COR-L47 (cell line): ENCODE results near the gene CFH.
"Not testable (repeated sequence)": the region's sequence is repeated elsewhere in the genome, so short reads cannot be mapped to it uniquely, and the experiment has no call there.

Experiments used
- DNase-seq: peaks from one replicate; lab custom pipeline; 2025; lab: John Stamatoyannopoulos, UW

Gene CFH

GRCh38 chr1:196669051-196669450, 17.2 kb downstream of the CFH start:
- no peak for DNase-seq

GRCh38 chr1:196669693-196670092, 17.9 kb downstream of the CFH start:
- DNase-seq, result no peak

GRCh38 chr1:196674908-196675307, 23.1 kb downstream of the CFH start:
- no peak for DNase-seq

GRCh38 chr1:196677781-196678509, 26.1 kb downstream of the CFH start:
- DNase-seq, result no peak

GRCh38 chr1:196678510-196678884, 26.7 kb downstream of the CFH start:
- no peak for DNase-seq

GRCh38 chr1:196680107-196680506, 28.3 kb downstream of the CFH start:
- DNase-seq, result no peak

GRCh38 chr1:196684476-196684875, 32.6 kb downstream of the CFH start:
- no peak for DNase-seq

- no peak for DNase-seq
These were observed 33.7 kb downstream of the CFH start for GRCh38 chr1:196685506-196685905.

GRCh38 chr1:196689001-196689400, 37.2 kb downstream of the CFH start:
- no peak for DNase-seq

GRCh38 chr1:196690582-196690981, 38.7 kb downstream of the CFH start:
- DNase-seq, result no peak

- no peak for DNase-seq
These were observed 47.1 kb downstream of the CFH start for GRCh38 chr1:196698993-196699392.

- no peak for DNase-seq
These were observed 49.3 kb downstream of the CFH start for GRCh38 chr1:196701144-196701543.

- DNase-seq, result not testable (repeated sequence)
These were observed 58.0 kb downstream of the CFH start for GRCh38 chr1:196709892-196710291.

GRCh38 chr1:196717868-196718267, 66.0 kb downstream of the CFH start:
- no peak for DNase-seq

GRCh38 chr1:196723325-196724185, 71.7 kb downstream of the CFH start:
- DNase-seq, result peak; percentile 46

- no peak for DNase-seq
These were observed 80.7 kb downstream of the CFH start for GRCh38 chr1:196732526-196732925.

- DNase-seq, result no peak
These were observed 81.5 kb downstream of the CFH start for GRCh38 chr1:196733091-196733970.

GRCh38 chr1:196734006-196734405, 82.2 kb downstream of the CFH start:
- no peak for DNase-seq

GRCh38 chr1:196734460-196734859, 82.6 kb downstream of the CFH start:
- no peak for DNase-seq

- no peak for DNase-seq
These were observed 86.9 kb downstream of the CFH start for GRCh38 chr1:196738730-196739129.

- peak; percentile 56 for DNase-seq
These were observed 91.4 kb downstream of the CFH start for GRCh38 chr1:196743244-196743643.

- DNase-seq, result not testable (repeated sequence)
These were observed 113.3 kb downstream of the CFH start for GRCh38 chr1:196765019-196765740.
